Measurements from ENCODE around the gene KYNU. TPM values are rescaled to one million over a fixed set of nuclear protein-coding genes. Genes with fewer than 3 reads are reported as not detected.
"Not testable (repeated sequence)": the region's sequence is repeated elsewhere in the genome, so short reads cannot be mapped to it uniquely, and the experiment has no call there.

The KYNU gene
- total RNA-seq, 1 experiment from 2014 or later = 0.37 TPM

DNA sequence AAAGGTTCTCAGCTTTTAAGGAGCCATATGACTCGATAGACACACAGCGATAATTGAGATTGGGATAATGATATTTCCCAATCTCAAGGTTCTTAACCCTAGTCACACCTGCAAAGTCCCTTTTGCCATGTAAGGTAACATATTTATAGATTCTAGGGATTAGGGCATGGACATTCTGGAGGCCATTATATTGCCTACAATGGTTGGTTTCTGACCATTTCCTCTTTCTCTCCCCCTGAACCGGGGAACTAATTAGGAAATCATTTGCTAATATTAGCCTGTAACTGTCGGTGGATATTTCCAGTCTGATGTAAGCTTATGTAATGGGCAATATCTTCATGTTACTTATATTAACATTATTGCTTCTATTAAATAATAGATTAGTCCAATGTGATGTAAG lies 210.9 kb downstream of the KYNU start:
- Histone ChIP-seq H3K9me3 (ENCODE audit: control insufficient read depth, low read depth, low read length) (no peaks in the 10 kb centered on the region), H3T11ph (ENCODE audit: low read length) (no peak overlapping the region), H4K8ac (replicated peaks; ENCODE audit: insufficient read length, low read depth, low read length) (no peak overlapping the region), H3K79me2 (ENCODE audit: insufficient read depth, low read length) (no peaks in the 10 kb centered on the region), H3K9ac (ENCODE audit: extremely low read depth, insufficient read length, low read length) (no peak overlapping the region), H3K4ac (ENCODE audit: low read depth, low read length) (no peak overlapping the region), H2AK5ac (ENCODE audit: insufficient read length, low read length) (no peak overlapping the region), H3K56ac (ENCODE audit: insufficient read length, low read depth, low read length) (no peak overlapping the region), H2BK12ac (ENCODE audit: insufficient read length, low read depth, low read length) (no peak overlapping the region), H2BK120ac (ENCODE audit: low read depth, low read length, poor library complexity, severe bottlenecking) (no peak overlapping the region), H3K4me2 (ENCODE audit: insufficient read depth, insufficient read length, low read length) (no peak overlapping the region), H2BK5ac (ENCODE audit: insufficient read length, low read length) (no peak overlapping the region), H4K91ac (ENCODE audit: insufficient read length, low read depth, low read length) (no peak overlapping the region), H3K27me3 (ENCODE audit: insufficient read depth, low read length) (no peaks in the 10 kb centered on the region), H4K5ac (ENCODE audit: insufficient read length, low read depth, low read length) (no peak overlapping the region), H3K23ac (ENCODE audit: insufficient read length, low read depth, low read length) (no peak overlapping the region), H3K4me1 (ENCODE audit: insufficient read depth, low read length) (no peaks in the 10 kb centered on the region), H4K20me1 (ENCODE audit: control insufficient read depth, insufficient read depth, insufficient read length) (no peaks in the 10 kb centered on the region), H2BK20ac (ENCODE audit: low read depth, low read length, poor library complexity, severe bottlenecking) (no peak overlapping the region), H2BK15ac (ENCODE audit: low read depth, low read length) (no peak overlapping the region), H3K14ac (ENCODE audit: insufficient read depth, low read length) (no peak overlapping the region), H3K18ac (ENCODE audit: insufficient read length, low read depth, low read length) (no peak overlapping the region), H3K79me1 (ENCODE audit: insufficient read depth, low read depth, low read length, poor library complexity, severe bottlenecking) (no peaks in the 10 kb centered on the region), H3K27ac (ENCODE audit: insufficient read length, low read depth, low read length) (no peak overlapping the region), H3K23me2 (ENCODE audit: insufficient read length, low read depth, low read length, poor library complexity, severe bottlenecking) (no peaks in the 10 kb centered on the region), H2AFZ (ENCODE audit: low read length) (no peak overlapping the region)
- Mint-ChIP-seq H3K27ac (no peak overlapping the region), H3K36me3 (ENCODE audit: insufficient read depth in 1 of 3, low read depth in 3 of 3) (no peaks in the 10 kb centered on the region), H3K9me3 (0 out of 5 replicates have a peak, but pooled peaks cover 0 to 2% of the 10 kb centered on the region in 2 experiments), H3K27me3 (ENCODE audit: low read depth) (no peaks in the 10 kb centered on the region), H3K4me3 (no peak overlapping the region), H3K4me1 (no peaks in the 10 kb centered on the region)
- TF ChIP-seq, protein P1, sequence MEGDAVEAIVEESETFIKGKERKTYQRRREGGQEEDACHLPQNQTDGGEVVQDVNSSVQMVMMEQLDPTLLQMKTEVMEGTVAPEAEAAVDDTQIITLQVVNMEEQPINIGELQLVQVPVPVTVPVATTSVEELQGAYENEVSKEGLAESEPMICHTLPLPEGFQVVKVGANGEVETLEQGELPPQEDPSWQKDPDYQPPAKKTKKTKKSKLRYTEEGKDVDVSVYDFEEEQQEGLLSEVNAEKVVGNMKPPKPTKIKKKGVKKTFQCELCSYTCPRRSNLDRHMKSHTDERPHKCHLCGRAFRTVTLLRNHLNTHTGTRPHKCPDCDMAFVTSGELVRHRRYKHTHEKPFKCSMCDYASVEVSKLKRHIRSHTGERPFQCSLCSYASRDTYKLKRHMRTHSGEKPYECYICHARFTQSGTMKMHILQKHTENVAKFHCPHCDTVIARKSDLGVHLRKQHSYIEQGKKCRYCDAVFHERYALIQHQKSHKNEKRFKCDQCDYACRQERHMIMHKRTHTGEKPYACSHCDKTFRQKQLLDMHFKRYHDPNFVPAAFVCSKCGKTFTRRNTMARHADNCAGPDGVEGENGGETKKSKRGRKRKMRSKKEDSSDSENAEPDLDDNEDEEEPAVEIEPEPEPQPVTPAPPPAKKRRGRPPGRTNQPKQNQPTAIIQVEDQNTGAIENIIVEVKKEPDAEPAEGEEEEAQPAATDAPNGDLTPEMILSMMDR (conservative IDR thresholded peaks at IDR 0.05) = no peak
- no CpG with 5 or more reads among the region's 4 CpGs for WGBS (ENCODE audit: extremely low coverage, insufficient read length, low lambda C conversion rate)
- DNase-seq = no peak

DNA sequence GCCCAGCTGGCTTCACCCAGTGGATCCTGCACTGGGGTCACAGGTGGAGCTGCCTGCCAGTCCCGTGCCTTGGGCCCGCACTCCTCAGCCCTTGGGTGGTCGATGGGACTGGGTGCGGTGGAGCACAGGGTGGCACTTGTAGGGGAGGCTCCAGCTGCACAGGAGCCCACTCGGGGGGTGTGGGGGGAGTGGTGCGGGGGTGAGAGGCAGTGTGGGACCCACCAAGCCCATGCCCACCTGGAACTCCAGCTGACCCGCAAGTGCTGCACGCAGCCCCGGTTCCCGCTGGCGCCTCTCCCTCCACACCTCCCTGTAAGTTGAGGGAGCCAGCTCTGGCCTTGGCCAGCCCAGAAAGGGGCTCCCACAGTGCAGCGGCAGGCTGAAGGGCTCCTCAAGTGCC lies 212.1 kb downstream of the KYNU start:
- H4K91ac ChIP-seq (ENCODE audit: insufficient read length, low read depth, low read length); H3K9me3 ChIP-seq (ENCODE audit: control insufficient read depth, low read depth, low read length); H3K9me3 Mint-ChIP-seq: not testable (repeated sequence)

More for the DNA sequence above, 212.1 kb downstream of the KYNU start:
- H3K27me3 ChIP-seq (ENCODE audit: insufficient read depth, low read length); H3K4me2 ChIP-seq (ENCODE audit: insufficient read depth, insufficient read length, low read length); H3K4me1 ChIP-seq (ENCODE audit: insufficient read depth, low read length); H2BK20ac ChIP-seq (ENCODE audit: low read depth, low read length, poor library complexity, severe bottlenecking); H2BK120ac ChIP-seq (ENCODE audit: low read depth, low read length, poor library complexity, severe bottlenecking); H2AK5ac ChIP-seq (ENCODE audit: insufficient read length, low read length); H3K4me1 Mint-ChIP-seq; H3K4ac ChIP-seq (ENCODE audit: low read depth, low read length); H3K27me3 Mint-ChIP-seq (ENCODE audit: low read depth); H4K8ac ChIP-seq (replicated peaks; ENCODE audit: insufficient read length, low read depth, low read length); H2BK12ac ChIP-seq (ENCODE audit: insufficient read length, low read depth, low read length); H3K14ac ChIP-seq (ENCODE audit: insufficient read depth, low read length); H3K36me3 Mint-ChIP-seq (ENCODE audit: insufficient read depth in 1 of 3, low read depth in 3 of 3); H3K79me1 ChIP-seq (ENCODE audit: insufficient read depth, low read depth, low read length, poor library complexity, severe bottlenecking); H3K23ac ChIP-seq (ENCODE audit: insufficient read length, low read depth, low read length); H2AFZ ChIP-seq (ENCODE audit: low read length); H3K18ac ChIP-seq (ENCODE audit: insufficient read length, low read depth, low read length); H2BK5ac ChIP-seq (ENCODE audit: insufficient read length, low read length); DNase-seq; H3K79me2 ChIP-seq (ENCODE audit: insufficient read depth, low read length); H3K23me2 ChIP-seq (ENCODE audit: insufficient read length, low read depth, low read length, poor library complexity, severe bottlenecking); H3T11ph ChIP-seq (ENCODE audit: low read length); H4K20me1 ChIP-seq (ENCODE audit: control insufficient read depth, insufficient read depth, insufficient read length); H3K56ac ChIP-seq (ENCODE audit: insufficient read length, low read depth, low read length); H3K27ac Mint-ChIP-seq; H3K4me3 Mint-ChIP-seq; H2BK15ac ChIP-seq (ENCODE audit: low read depth, low read length); H3K9ac ChIP-seq (ENCODE audit: extremely low read depth, insufficient read length, low read length); H3K27ac ChIP-seq (ENCODE audit: insufficient read length, low read depth, low read length); H4K5ac ChIP-seq (ENCODE audit: insufficient read length, low read depth, low read length): not testable (repeated sequence)
- no CpG with 5 or more reads among the region's 12 CpGs for WGBS (ENCODE audit: extremely low coverage, insufficient read length, low lambda C conversion rate)

Measured in H9 (cell line).